Transverse colon (tissue), 4 donors: ENCODE results near the gene KCNV2.

Source experiments
- CTCF ChIP-seq, 5 experiments: fragments of 200-600 bp in 3 of 5; fragments of 450-650 bp in 2 of 5; sonication (generic) in 3 of 5; IDR thresholded peaks; 1 replicate in 2 of 5; 2 replicates in 3 of 5; pipeline ENCODE4 v1.5.1; 2016 to 2017; ENCODE audit warnings: antibody characterized with exemption in 5 of 5, inconsistent platforms in 3 of 5, mild to moderate bottlenecking in 2 of 5, moderate library complexity in 1 of 5
- POLR2A ChIP-seq: fragments of 450-650 bp; IDR thresholded peaks from one replicate; pipeline ENCODE4 v1.6.1; 2016; ENCODE audit warnings: antibody characterized with exemption, mild to moderate bottlenecking, moderate library complexity
- POLR2AphosphoS5 ChIP-seq, 3 donors: sonication (generic); formaldehyde crosslinking; IDR thresholded peaks; one replicate each; pipeline ENCODE4 v1.6.1; 2016; ENCODE audit warnings: antibody characterized with exemption in 3 of 3

GRCh38 chr9:2771087-2771486 is 53.8 kb downstream of the KCNV2 start:
- no peak for TF ChIP-seq CTCF (IDR thresholded peaks at IDR 0.05)
- TF ChIP-seq POLR2A = no peak
- TF ChIP-seq POLR2AphosphoS5 (IDR thresholded peaks at IDR 0.05) = no peak
